Activated B cell treated with CpG ODN at 0.5 μM for 24 hours (primary cell): Measurements from ENCODE around the gene DDRGK1. TPM values are rescaled to one million over a fixed set of nuclear protein-coding genes. Genes with fewer than 3 reads are reported as not detected.

Source experiments
- ATAC-seq: fragments of 200-7000 bp; cut with Tn5 transposase; one replicate; pipeline ENCODE4 v1.10.0; 2021; ENCODE audit warnings: low read depth, mild to moderate bottlenecking, moderate library complexity
- CTCF ChIA-PET: fragments of 350-600 bp; sonication (Branson Sonifier 250); formaldehyde crosslinking; loops from one replicate; lab custom pipeline; 2021; ENCODE audit warnings: antibody characterized with exemption; lab: Charles Lee
- POLR2A ChIA-PET: fragments of 350-600 bp; sonication (Branson Sonifier 250); formaldehyde crosslinking; loops from one replicate; lab custom pipeline; 2021; ENCODE audit warnings: antibody characterized with exemption; lab: Charles Lee
- DNase-seq: peaks from one replicate; pipeline ENCODE4 v3.0.0; 2022
- H3K27ac Mint-ChIP-seq: one replicate; pipeline ENCODE4 v1.8.0; 2020; ENCODE audit warnings: mixed read lengths
- H3K27me3 Mint-ChIP-seq: one replicate; pipeline ENCODE4 v1.8.0; 2021; ENCODE audit warnings: mixed read lengths
- H3K36me3 Mint-ChIP-seq: one replicate; pipeline ENCODE4 v1.8.0; 2021; ENCODE audit warnings: low read depth, mixed read lengths
- H3K4me1 Mint-ChIP-seq: one replicate; pipeline ENCODE4 v1.8.0; 2021; ENCODE audit warnings: mixed read lengths
- H3K4me3 Mint-ChIP-seq: one replicate; pipeline ENCODE4 v1.8.0; 2020; ENCODE audit warnings: mild to moderate bottlenecking, mixed read lengths
- H3K9me3 Mint-ChIP-seq: one replicate; pipeline ENCODE4 v1.8.0; 2020; ENCODE audit warnings: mixed read lengths
- intact Hi-C: fragments of 100-400 bp; cut with micrococcal nuclease; formaldehyde crosslinking; loops from one replicate; pipeline ENCODE4 v1.15.1; 2024
- total RNA-seq: library from RNA; stranded (reverse); gene quantifications from 2 replicates; pipeline ENCODE4 v1.2.3, GENCODE V29; 2022
- TF ChIP-seq, protein P1 (sequence below): fragments of 200-600 bp; IDR thresholded peaks from one replicate; pipeline ENCODE4 v1.8.0; 2022; ENCODE audit warnings: antibody characterized with exemption, mild to moderate bottlenecking

The DDRGK1 gene
- total RNA-seq, 1 donor from 2014 or later: 46.1 TPM

DNA sequence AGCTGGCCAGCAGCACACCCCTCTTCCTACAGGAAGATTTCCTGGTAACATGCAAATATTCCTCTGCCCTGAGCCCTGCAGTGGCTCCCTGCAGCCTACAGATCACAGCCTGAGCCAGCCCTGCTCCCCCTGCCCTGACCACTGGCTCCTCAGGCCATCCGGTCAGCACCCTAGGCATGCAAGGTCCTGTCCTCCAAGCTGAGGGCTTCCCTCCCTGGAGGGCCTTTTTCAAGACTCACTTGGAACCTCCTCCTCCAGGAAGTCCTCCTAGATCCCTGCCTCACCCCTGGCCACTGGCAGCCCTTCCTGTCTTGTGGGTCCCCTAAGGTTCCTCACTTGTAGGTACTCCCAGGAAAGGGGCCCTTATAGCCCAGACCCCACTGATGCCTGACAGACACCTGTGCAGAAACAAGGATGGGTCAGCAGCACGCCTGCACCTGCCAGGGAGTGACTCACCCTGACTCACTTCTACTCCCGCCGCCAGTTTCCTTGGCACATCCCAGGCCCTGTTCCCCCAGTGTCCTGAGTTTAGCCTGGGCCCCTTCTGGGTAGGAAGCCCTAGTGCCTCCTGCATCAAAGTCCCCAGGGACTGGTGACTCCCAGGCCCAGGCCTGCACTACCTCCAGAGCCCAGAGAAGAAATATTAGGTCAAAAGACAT, 31.3 kb upstream of the DDRGK1 start:
- POLR2A ChIA-PET: no interaction called here
- Mint-ChIP-seq H3K27ac (no peak overlapping the region), H3K9me3 (no peaks in the 10 kb centered on the region), H3K36me3 (peaks cover 1% of the 10 kb centered on the region), H3K4me3 (no peak overlapping the region), H3K27me3 (peaks cover 33% of the 10 kb centered on the region), H3K4me1 (peaks cover 7% of the 10 kb centered on the region)
- DNase-seq (no peak), ATAC-seq (no peak)
- intact Hi-C loops: loop anchor here (5.0 kb wide), 1 partner anchor 172 kb away; the partner anchor contains the start of gene DNAAF9
- CTCF ChIA-PET: no interaction called here
- TF ChIP-seq, protein P1, sequence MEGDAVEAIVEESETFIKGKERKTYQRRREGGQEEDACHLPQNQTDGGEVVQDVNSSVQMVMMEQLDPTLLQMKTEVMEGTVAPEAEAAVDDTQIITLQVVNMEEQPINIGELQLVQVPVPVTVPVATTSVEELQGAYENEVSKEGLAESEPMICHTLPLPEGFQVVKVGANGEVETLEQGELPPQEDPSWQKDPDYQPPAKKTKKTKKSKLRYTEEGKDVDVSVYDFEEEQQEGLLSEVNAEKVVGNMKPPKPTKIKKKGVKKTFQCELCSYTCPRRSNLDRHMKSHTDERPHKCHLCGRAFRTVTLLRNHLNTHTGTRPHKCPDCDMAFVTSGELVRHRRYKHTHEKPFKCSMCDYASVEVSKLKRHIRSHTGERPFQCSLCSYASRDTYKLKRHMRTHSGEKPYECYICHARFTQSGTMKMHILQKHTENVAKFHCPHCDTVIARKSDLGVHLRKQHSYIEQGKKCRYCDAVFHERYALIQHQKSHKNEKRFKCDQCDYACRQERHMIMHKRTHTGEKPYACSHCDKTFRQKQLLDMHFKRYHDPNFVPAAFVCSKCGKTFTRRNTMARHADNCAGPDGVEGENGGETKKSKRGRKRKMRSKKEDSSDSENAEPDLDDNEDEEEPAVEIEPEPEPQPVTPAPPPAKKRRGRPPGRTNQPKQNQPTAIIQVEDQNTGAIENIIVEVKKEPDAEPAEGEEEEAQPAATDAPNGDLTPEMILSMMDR: no peak

DNA sequence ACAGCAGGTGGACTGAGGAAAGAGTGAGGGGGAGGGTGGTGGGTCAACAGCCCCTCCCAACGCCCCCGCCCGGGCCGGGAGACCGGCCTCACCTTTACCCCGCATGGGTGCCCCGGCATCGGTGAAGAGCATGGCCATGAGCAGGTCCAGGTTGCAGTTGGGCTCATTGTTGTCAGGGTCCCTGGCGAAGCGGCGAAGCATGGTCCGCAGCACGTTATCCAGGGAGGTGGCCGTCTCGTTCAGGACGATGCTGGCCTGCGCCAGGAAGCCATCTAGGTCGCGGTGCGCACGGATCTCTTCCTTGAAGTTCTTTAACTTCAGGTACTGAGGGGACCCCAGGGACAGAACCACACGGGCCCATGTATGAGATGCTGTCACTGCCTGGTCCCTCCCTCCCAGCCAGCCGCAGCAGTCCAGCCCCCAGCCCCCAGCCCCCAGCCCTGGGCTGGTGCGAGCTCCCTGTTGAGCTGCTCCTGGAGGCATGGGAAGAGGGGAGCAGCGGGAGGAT, 29.6 kb upstream of the DDRGK1 start:
- Mint-ChIP-seq H3K36me3 (no peaks in the 10 kb centered on the region), H3K27me3 (peaks cover 20% of the 10 kb centered on the region), H3K4me3 (no peak overlapping the region), H3K9me3 (no peaks in the 10 kb centered on the region), H3K27ac (no peak overlapping the region), H3K4me1 (no peaks in the 10 kb centered on the region)
- CTCF ChIA-PET: no interaction called here
- no peak for ATAC-seq
- intact Hi-C loops: no loop called here
- TF ChIP-seq, protein P1: no peak
- DNase-seq: no peak
- POLR2A ChIA-PET: no interaction called here

DNA sequence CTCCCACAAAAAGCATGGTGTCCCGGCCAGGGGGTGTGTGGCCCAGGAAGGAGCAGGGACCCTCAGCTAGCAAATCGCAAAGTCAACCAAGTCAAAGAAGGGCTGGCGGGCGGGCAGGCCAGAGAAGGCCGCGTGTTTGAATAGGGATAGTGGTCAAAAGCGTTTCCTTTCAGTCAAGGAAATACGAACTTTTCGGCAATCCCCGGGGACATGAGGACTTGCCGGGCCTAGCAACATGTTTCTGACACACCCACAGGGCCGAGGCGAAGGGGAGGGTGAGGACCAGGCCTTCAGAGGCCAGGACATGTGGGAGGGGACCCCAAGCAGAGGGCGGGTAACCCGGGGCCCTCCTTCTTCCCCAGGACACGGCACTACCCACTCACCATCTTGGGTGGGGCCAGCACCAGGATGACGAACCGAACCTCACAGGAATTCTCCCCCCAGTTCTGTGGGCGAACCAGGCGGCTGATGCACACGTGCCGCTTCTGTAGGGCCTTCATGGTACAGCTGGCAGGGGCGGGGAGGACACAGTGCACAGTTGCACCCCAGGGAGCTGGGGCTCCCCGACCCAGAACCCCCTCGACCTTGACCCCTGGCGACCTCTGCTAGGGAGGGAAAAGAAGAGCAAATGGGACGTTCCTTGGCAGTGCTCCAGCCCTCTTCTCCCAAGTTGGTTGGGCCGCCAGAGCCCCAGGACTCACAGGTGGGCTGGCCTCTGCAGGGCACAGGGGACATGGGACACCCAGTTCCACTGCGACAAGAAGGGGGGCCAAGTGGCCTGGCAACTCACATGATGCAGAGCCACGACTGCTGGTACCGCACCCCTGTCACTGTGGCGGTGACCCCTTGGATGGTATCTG, 28.9 kb upstream of the DDRGK1 start:
- no peaks in the 10 kb centered on the region for H3K9me3 Mint-ChIP-seq
- intact Hi-C loops: no loop called here

DNA sequence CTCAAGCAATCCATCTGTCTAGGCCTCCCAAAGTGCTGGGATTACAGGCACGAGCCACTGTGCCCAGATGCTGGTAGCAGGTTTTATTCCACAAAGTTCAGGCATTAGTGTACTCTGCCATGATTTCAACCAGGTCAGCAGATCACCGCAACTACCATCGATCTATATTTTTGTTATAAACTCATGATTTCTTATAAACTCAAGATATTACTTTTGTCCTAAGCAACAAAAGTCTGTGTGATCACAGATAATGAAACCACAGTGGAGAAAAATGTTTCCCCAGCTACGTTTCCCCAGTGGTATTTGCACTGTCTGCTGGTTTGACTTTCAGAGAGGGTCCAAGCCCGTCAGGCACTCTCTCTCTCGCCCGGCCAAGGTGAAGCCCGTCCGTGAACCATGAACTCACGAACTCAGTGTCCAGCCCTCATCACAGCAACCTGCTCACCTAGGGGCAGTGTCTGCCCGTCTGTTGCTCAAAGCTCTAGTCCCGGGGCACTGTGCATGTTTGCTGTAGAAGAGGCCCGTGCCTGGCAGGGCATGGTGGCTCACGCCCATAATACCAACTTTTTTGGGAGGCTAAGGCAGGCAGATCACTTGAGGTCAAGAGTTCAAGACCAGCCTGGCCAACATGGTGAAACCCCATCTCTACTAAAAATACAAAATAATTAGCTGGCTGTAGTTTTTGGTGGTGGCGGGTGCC, 27.6 kb upstream of the DDRGK1 start:
- no peak overlapping the region for H3K27ac Mint-ChIP-seq
- H3K36me3 Mint-ChIP-seq: peaks cover under 1% of the 10 kb centered on the region
- H3K9me3 Mint-ChIP-seq: no peaks in the 10 kb centered on the region
- ChIA-PET CTCF (no interaction called here), POLR2A (interaction anchor here (0.6 kb wide), 1 partner anchor 27 kb away, joined by 3 read pairs; no protein-coding TSS in a partner anchor)
- DNase-seq (no peak), ATAC-seq (no peak)
- no peak overlapping the region for H3K4me3 Mint-ChIP-seq
- no peaks in the 10 kb centered on the region for H3K4me1 Mint-ChIP-seq
- peaks cover 13% of the 10 kb centered on the region for H3K27me3 Mint-ChIP-seq
- TF ChIP-seq, protein P1: no peak
- intact Hi-C loops: no loop called here

More for the DNA sequence above, 28.9 kb upstream of the DDRGK1 start:
- no peak for DNase-seq
- TF ChIP-seq, protein P1: no peak
- H3K27ac Mint-ChIP-seq: no peak overlapping the region
- H3K36me3 Mint-ChIP-seq: no peaks in the 10 kb centered on the region
- H3K4me1 Mint-ChIP-seq: no peaks in the 10 kb centered on the region
- ATAC-seq: no peak
- H3K27me3 Mint-ChIP-seq: peaks cover 20% of the 10 kb centered on the region
- ChIA-PET CTCF (no interaction called here), POLR2A (no interaction called here)
- H3K4me3 Mint-ChIP-seq: no peak overlapping the region
